PC-9 (cell line): ENCODE results near the gene WDR27.

ENCODE experiments used
- EZH2 ChIP-seq: fragments of 200-600 bp; sonication (generic); IDR thresholded peaks from 2 replicates; pipeline ENCODE4 v1.8.0; 2017; ENCODE audit warnings: antibody characterized with exemption, low read depth
- TF ChIP-seq, protein P1 (sequence below): fragments of 200-600 bp; sonication (generic); conservative IDR thresholded peaks from 2 replicates; pipeline ENCODE4 v1.6.1; 2017; ENCODE audit warnings: mixed run types, antibody characterized with exemption, mild to moderate bottlenecking, moderate library complexity

DNA sequence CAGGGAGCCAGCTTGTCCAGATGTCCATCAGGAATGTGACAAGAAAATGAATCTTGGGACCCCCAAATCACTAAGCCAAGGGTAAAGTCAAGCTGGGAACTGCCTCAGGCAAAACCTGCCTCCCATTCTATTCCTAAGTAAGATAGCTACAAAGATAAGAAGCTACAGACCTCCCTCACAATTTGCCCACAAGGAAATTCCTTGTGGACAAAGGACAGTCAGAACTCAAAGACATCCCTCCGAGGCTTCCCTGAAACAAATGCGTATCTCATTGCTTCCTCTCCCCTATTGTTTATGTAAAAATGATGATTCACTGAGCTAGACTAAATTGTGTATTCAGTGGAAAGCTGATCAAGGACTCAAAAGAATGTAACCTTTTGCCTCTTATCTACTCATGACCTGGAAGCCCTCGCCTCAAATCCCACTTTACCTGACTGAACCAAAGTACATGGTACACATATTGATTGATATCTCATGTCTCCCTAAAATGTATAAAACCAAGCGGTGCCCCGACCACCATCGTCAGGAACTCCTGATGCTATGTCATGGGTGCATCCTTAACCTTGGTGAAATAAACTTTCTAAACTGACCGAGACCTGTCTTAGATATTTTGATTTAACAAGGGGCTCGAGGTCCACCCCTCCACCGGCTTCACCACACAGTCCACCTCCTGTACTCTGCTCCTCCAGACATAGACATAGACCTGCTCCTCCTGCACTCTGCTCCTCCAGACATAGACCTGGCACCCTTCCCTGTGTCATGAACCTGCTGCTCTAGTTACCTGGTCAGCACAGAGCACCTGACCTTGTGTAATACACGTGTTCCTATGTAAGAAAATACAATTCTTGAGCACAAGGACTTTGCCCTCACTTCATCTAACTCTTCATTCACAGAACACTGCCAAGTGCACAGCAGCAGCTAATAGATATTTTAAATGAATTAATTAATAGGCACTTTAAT lies 81.4 kb downstream of the WDR27 start:
- TF ChIP-seq, protein P1, sequence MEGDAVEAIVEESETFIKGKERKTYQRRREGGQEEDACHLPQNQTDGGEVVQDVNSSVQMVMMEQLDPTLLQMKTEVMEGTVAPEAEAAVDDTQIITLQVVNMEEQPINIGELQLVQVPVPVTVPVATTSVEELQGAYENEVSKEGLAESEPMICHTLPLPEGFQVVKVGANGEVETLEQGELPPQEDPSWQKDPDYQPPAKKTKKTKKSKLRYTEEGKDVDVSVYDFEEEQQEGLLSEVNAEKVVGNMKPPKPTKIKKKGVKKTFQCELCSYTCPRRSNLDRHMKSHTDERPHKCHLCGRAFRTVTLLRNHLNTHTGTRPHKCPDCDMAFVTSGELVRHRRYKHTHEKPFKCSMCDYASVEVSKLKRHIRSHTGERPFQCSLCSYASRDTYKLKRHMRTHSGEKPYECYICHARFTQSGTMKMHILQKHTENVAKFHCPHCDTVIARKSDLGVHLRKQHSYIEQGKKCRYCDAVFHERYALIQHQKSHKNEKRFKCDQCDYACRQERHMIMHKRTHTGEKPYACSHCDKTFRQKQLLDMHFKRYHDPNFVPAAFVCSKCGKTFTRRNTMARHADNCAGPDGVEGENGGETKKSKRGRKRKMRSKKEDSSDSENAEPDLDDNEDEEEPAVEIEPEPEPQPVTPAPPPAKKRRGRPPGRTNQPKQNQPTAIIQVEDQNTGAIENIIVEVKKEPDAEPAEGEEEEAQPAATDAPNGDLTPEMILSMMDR: no peak
- no peak for TF ChIP-seq EZH2
